SK-N-SH (cell line): ENCODE results near the gene SLC26A8.

Experiments used
- EP300 ChIP-seq, 2 experiments: IDR thresholded peaks; 2 replicates each; pipeline versions ENCODE4 v1.4.0 to v1.6.1; 2012; ENCODE audit warnings: borderline replicate concordance in 1 of 2, low read depth in 1 of 2, low read length in 1 of 2
- POLR2AphosphoS5 ChIP-seq: IDR thresholded peaks from 2 replicates; pipeline ENCODE4 v1.6.1; 2012; ENCODE audit warnings: low read depth, low read length
- TAF1 ChIP-seq: IDR thresholded peaks from 2 replicates; pipeline ENCODE4 v1.6.1; 2012; ENCODE audit warnings: low read depth, mild to moderate bottlenecking, low read length, moderate library complexity, borderline replicate concordance
- YY1 ChIP-seq: IDR thresholded peaks from 2 replicates; pipeline ENCODE4 v1.4.0; 2012; ENCODE audit warnings: low read depth, mild to moderate bottlenecking
- TF ChIP-seq, protein P1 (sequence below): IDR thresholded peaks from 2 replicates; pipeline ENCODE4 v1.6.1; 2012; ENCODE audit warnings: mild to moderate bottlenecking, low read depth, low read length, moderate library complexity

DNA sequence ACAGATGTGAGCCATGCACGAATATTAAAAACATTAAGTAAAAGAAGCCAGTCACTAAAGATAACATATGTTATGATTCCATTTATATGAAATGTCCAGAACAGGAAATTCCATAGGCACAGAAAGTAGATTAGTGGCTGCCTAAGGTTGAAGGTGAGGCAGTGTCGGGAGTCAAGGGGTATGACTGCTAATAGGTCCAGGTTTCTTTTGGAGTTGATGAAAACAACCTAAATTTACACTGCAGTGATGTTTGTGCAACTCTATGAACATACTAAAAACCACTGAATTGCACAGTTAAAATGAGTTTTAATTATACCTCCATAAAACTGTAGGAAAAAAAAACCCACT, 118.0 kb downstream of the SLC26A8 start:
- TF ChIP-seq, protein P1, sequence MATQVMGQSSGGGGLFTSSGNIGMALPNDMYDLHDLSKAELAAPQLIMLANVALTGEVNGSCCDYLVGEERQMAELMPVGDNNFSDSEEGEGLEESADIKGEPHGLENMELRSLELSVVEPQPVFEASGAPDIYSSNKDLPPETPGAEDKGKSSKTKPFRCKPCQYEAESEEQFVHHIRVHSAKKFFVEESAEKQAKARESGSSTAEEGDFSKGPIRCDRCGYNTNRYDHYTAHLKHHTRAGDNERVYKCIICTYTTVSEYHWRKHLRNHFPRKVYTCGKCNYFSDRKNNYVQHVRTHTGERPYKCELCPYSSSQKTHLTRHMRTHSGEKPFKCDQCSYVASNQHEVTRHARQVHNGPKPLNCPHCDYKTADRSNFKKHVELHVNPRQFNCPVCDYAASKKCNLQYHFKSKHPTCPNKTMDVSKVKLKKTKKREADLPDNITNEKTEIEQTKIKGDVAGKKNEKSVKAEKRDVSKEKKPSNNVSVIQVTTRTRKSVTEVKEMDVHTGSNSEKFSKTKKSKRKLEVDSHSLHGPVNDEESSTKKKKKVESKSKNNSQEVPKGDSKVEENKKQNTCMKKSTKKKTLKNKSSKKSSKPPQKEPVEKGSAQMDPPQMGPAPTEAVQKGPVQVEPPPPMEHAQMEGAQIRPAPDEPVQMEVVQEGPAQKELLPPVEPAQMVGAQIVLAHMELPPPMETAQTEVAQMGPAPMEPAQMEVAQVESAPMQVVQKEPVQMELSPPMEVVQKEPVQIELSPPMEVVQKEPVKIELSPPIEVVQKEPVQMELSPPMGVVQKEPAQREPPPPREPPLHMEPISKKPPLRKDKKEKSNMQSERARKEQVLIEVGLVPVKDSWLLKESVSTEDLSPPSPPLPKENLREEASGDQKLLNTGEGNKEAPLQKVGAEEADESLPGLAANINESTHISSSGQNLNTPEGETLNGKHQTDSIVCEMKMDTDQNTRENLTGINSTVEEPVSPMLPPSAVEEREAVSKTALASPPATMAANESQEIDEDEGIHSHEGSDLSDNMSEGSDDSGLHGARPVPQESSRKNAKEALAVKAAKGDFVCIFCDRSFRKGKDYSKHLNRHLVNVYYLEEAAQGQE: no peak
- TF ChIP-seq POLR2AphosphoS5 (no peak), EP300 (IDR thresholded peaks at IDR 0.05; ENCODE audit: borderline replicate concordance in 1 of 2, low read depth in 1 of 2, low read length in 1 of 2) (no peak), TAF1 (no peak), YY1 (no peak)
